Measurements from ENCODE around the gene DAP.

GRCh38 chr5:10654566-10654965 is 106.5 kb downstream of the DAP start:
- TF ChIP-seq, protein P1, sequence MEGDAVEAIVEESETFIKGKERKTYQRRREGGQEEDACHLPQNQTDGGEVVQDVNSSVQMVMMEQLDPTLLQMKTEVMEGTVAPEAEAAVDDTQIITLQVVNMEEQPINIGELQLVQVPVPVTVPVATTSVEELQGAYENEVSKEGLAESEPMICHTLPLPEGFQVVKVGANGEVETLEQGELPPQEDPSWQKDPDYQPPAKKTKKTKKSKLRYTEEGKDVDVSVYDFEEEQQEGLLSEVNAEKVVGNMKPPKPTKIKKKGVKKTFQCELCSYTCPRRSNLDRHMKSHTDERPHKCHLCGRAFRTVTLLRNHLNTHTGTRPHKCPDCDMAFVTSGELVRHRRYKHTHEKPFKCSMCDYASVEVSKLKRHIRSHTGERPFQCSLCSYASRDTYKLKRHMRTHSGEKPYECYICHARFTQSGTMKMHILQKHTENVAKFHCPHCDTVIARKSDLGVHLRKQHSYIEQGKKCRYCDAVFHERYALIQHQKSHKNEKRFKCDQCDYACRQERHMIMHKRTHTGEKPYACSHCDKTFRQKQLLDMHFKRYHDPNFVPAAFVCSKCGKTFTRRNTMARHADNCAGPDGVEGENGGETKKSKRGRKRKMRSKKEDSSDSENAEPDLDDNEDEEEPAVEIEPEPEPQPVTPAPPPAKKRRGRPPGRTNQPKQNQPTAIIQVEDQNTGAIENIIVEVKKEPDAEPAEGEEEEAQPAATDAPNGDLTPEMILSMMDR (IDR thresholded peaks at IDR 0.05), result no peak
- TF ChIP-seq POLR2A (IDR thresholded peaks at IDR 0.05) (no peak), POLR2AphosphoS5 (IDR thresholded peaks at IDR 0.05) (no peak)
